Measurements from ENCODE around the gene AK1. TPM values are rescaled to one million over a fixed set of nuclear protein-coding genes. Genes with fewer than 3 reads are reported as not detected.

Gene AK1, protein sequence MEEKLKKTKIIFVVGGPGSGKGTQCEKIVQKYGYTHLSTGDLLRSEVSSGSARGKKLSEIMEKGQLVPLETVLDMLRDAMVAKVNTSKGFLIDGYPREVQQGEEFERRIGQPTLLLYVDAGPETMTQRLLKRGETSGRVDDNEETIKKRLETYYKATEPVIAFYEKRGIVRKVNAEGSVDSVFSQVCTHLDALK
- 131 TPM for polyA plus RNA-seq (2012; ENCODE audit: insufficient read length, low read depth)

DNA sequence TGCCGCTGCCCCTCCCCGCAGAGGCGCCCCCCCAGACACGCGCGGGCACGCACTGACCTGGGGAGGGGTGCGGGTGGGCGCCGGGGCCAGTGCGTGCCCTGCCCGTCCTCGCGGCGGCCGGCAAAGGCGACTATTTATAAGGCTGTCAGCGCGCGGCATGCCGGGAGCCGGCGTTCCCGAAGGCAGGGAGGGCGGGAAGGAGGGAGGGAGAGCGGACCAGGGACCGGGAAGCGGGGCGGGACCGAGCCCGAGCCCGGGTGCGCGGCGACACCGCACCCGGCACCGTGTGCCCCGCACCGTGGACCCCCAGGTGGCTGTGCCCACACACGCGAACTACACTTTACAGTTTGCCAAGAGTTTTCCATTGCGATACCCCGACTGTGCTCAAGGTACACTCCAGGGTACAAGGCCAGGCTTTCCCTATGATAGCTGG, at the start of gene AK1:
AK1 (minus strand) TSS at position 110 of the 433 bp plus-strand sequence. CDS start 3,058 bp downstream, outside the sequence.
- peak; percentile 85 for TF ChIP-seq POLR2AphosphoS5 (IDR thresholded peaks at IDR 0.05; ENCODE audit: low read depth, low read length)
- TF ChIP-seq, protein P1, sequence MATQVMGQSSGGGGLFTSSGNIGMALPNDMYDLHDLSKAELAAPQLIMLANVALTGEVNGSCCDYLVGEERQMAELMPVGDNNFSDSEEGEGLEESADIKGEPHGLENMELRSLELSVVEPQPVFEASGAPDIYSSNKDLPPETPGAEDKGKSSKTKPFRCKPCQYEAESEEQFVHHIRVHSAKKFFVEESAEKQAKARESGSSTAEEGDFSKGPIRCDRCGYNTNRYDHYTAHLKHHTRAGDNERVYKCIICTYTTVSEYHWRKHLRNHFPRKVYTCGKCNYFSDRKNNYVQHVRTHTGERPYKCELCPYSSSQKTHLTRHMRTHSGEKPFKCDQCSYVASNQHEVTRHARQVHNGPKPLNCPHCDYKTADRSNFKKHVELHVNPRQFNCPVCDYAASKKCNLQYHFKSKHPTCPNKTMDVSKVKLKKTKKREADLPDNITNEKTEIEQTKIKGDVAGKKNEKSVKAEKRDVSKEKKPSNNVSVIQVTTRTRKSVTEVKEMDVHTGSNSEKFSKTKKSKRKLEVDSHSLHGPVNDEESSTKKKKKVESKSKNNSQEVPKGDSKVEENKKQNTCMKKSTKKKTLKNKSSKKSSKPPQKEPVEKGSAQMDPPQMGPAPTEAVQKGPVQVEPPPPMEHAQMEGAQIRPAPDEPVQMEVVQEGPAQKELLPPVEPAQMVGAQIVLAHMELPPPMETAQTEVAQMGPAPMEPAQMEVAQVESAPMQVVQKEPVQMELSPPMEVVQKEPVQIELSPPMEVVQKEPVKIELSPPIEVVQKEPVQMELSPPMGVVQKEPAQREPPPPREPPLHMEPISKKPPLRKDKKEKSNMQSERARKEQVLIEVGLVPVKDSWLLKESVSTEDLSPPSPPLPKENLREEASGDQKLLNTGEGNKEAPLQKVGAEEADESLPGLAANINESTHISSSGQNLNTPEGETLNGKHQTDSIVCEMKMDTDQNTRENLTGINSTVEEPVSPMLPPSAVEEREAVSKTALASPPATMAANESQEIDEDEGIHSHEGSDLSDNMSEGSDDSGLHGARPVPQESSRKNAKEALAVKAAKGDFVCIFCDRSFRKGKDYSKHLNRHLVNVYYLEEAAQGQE (IDR thresholded peaks at IDR 0.05; ENCODE audit: insufficient read depth in 1 of 2, low read depth in 2 of 2, low read length in 2 of 2) = no peak

DNA sequence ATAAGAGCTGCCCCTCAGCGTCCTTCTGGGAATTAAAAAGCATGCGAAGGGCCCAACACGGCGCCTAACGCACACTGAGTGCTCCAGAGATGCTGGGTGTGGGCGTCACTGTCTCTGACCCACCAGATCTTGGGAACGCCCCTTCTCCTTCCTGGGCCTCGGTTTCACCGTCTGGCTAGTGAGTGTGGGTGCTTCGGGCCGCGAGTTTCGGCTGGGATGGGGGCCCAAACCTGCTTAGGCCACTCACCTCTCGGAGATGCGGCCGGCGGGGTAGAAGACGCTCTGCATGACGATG, 49.4 kb upstream of the AK1 start:
- no peak for TF ChIP-seq POLR2AphosphoS5 (IDR thresholded peaks at IDR 0.05; ENCODE audit: low read depth, low read length)
- no peak for TF ChIP-seq SIN3A (IDR thresholded peaks at IDR 0.05; ENCODE audit: borderline replicate concordance, insufficient read depth, low read length)
- no peak for TF ChIP-seq FOXP2 (optimal IDR thresholded peaks at IDR 0.05; ENCODE audit: borderline replicate concordance, extremely low read depth, extremely low read length, insufficient read depth)
- no peak for TF ChIP-seq TAF1 (IDR thresholded peaks at IDR 0.05; ENCODE audit: borderline replicate concordance, insufficient read depth, low read length)
- TF ChIP-seq, protein P1 (IDR thresholded peaks at IDR 0.05; ENCODE audit: insufficient read depth in 1 of 2, low read depth in 2 of 2, low read length in 2 of 2) = no peak

DNA sequence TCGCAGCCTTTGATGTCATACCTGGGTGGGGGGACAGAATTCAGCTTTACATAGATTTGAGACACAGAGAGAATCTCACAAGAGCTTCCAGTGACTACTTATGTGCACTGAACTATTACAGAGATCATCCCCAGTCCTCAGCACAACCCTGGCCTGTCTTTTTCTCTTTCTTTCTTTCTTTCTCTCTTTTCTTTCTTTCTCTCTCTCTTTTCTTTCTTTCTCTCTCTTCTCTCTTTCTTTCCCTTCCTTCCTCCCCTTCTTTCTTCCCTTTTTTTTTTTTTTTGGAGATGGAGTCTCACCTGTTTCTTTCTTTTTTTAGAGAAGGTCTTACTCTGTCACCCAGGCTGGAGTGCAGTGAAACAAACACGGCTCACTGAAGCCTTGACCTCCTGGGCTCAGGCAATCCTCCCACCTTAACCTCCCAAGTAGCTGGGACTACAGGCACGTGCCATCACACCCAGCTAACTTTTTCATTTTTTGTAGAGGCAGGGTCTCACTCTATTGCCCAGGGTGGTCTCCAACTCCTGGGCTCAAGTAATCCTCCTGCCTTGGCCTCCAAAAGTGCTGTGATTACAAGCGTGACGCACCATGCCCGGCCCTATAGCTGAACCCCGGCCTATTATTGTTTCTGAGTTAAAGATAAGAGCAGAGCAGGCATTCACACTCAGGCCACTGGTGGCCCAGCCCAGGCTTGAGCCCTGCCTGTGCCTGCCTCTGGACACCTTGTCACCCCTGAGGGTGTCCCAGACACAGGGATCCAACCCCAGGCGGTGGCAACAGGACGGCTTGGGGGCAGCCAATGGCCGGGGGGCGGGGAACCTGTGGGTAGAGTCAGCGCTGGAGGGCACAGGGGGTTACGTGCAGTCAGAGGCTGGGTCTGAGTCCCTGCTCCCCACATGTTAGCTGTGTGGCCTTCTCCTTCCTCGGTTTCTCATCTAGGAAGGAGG, 48.8 kb upstream of the AK1 start:
- TF ChIP-seq POLR2AphosphoS5 (IDR thresholded peaks at IDR 0.05; ENCODE audit: low read depth, low read length) = no peak

DNA sequence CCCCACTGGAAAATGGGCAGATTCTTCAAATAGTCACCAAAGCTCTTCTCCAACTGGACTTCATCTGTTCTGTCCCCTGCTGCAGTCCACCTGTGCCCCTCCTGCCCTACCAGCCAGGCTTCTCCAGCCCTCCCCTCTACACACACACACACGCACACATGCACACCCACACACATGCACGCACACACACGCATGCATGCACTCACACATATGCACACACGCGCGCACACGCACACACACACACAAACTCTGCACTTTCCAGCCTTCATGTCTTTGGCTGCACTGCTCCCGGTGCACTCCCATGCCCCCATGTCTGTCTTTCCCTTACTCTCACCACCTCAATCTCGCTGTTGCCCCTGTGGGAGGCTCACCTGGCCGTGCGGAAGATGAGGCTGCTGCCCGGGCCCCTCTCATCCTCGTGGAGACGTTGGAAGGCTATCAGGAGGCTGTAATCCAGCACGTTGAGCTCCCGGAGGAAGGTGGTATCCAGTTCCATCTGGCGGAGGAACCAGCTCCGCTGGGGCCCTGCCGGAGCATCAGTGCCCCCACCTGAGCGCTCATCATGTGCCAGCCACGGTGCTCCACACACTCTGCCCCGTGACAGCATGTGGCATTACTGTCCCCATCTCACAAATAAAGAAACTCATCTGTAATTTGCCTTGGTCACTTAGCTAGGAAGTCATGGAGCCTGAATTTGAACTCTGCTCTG, 47.4 kb upstream of the AK1 start:
- TF ChIP-seq SIN3A (IDR thresholded peaks at IDR 0.05; ENCODE audit: borderline replicate concordance, insufficient read depth, low read length) = no peak
- no peak for TF ChIP-seq FOXP2 (optimal IDR thresholded peaks at IDR 0.05; ENCODE audit: borderline replicate concordance, extremely low read depth, extremely low read length, insufficient read depth)
- TF ChIP-seq, protein P1 (IDR thresholded peaks at IDR 0.05; ENCODE audit: insufficient read depth in 1 of 2, low read depth in 2 of 2, low read length in 2 of 2) = no peak
- TF ChIP-seq POLR2AphosphoS5 (IDR thresholded peaks at IDR 0.05; ENCODE audit: low read depth, low read length) = no peak
- no peak for TF ChIP-seq TAF1 (IDR thresholded peaks at IDR 0.05; ENCODE audit: borderline replicate concordance, insufficient read depth, low read length)

DNA sequence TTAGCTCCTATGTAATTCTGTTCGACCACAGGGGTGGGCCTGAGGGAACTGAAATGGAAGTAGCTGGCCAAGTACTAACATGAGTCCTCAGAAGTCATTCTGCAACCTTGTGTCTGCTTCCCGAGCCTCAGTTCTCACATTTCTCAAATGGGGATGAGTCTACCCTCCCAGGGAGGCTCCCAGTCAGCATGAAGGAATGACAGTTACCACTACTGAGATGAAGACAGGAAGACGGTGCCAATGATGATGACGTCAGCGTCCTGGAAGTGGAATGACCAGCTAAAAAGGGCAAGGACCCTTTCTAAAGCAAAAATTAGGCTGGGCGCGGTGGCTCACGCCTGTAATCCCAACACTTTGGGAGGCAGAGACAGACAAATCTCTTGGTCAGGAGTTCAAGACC, 46.3 kb upstream of the AK1 start:
- TF ChIP-seq TAF1 (IDR thresholded peaks at IDR 0.05; ENCODE audit: borderline replicate concordance, insufficient read depth, low read length) (no peak), SIN3A (IDR thresholded peaks at IDR 0.05; ENCODE audit: borderline replicate concordance, insufficient read depth, low read length) (no peak), FOXP2 (optimal IDR thresholded peaks at IDR 0.05; ENCODE audit: borderline replicate concordance, extremely low read depth, extremely low read length, insufficient read depth) (no peak), POLR2AphosphoS5 (IDR thresholded peaks at IDR 0.05; ENCODE audit: low read depth, low read length) (no peak)
- TF ChIP-seq, protein P1 (IDR thresholded peaks at IDR 0.05; ENCODE audit: insufficient read depth in 1 of 2, low read depth in 2 of 2, low read length in 2 of 2) = no peak
